GM18526 (cell line): ENCODE results near the gene TNNT2.

ENCODE experiments used
- POLR2A ChIP-seq: IDR thresholded peaks from 3 replicates; pipeline ENCODE4 v1.6.1; 2011; ENCODE audit not compliant: insufficient read length; ENCODE audit errors: extremely low read depth

Gene TNNT2

GRCh38 chr1:201346337-201346939, 31.0 kb downstream of the TNNT2 start:
- TF ChIP-seq POLR2A: no peak

GRCh38 chr1:201345081-201345355, 32.5 kb downstream of the TNNT2 start:
- TF ChIP-seq POLR2A: no peak

- no peak for TF ChIP-seq POLR2A
Observed at GRCh38 chr1:201344206-201345080, 33.0 kb downstream of the TNNT2 start.

GRCh38 chr1:201341377-201341776, 36.1 kb downstream of the TNNT2 start:
- no peak for TF ChIP-seq POLR2A

GRCh38 chr1:201336711-201337450, 40.6 kb downstream of the TNNT2 start:
- no peak for TF ChIP-seq POLR2A

GRCh38 chr1:201335901-201336300, 41.6 kb downstream of the TNNT2 start:
- TF ChIP-seq POLR2A: no peak

GRCh38 chr1:201335174-201335870, 42.2 kb downstream of the TNNT2 start:
- TF ChIP-seq POLR2A: no peak

GRCh38 chr1:201334325-201335173, 42.9 kb downstream of the TNNT2 start:
- TF ChIP-seq POLR2A: no peak

- TF ChIP-seq POLR2A: no peak
Observed at GRCh38 chr1:201332616-201333335, 44.7 kb downstream of the TNNT2 start.

GRCh38 chr1:201332021-201332420, 45.5 kb downstream of the TNNT2 start:
- no peak for TF ChIP-seq POLR2A

GRCh38 chr1:201331166-201331565, 46.3 kb downstream of the TNNT2 start:
- no peak for TF ChIP-seq POLR2A

GRCh38 chr1:201330541-201330940, 46.9 kb downstream of the TNNT2 start:
- TF ChIP-seq POLR2A: no peak

- TF ChIP-seq POLR2A: no peak
Observed at GRCh38 chr1:201329801-201330200, 47.7 kb downstream of the TNNT2 start.

- no peak for TF ChIP-seq POLR2A
Observed at GRCh38 chr1:201329286-201329685, 48.2 kb downstream of the TNNT2 start.

GRCh38 chr1:201328576-201328975, 48.9 kb downstream of the TNNT2 start:
- TF ChIP-seq POLR2A: no peak
